Measurements from ENCODE around the gene SEMA4B.

- TF ChIP-seq CTCF (IDR thresholded peaks at IDR 0.05) = no peak
- no peak for TF ChIP-seq POLR2A (IDR thresholded peaks at IDR 0.05)
These were observed 60.7 kb downstream of the SEMA4B start for GRCh38 chr15:90261811-90262210.

Measured in lower leg skin (tissue), 3 donors.